GM10266 (cell line): ENCODE results near the gene SFMBT1.

Source experiments
- DNase-seq: peaks from one replicate; pipeline ENCODE4 v3.0.0; 2012; ENCODE audit errors: extremely low spot score
- TF ChIP-seq, protein P1 (sequence below): IDR thresholded peaks from 2 replicates; pipeline ENCODE4 v1.5.1; 2012; ENCODE audit warnings: mild to moderate bottlenecking, low read depth; ENCODE audit not compliant: control insufficient read depth, insufficient read depth; ENCODE audit errors: missing control alignments

The SFMBT1 gene

GRCh38 chr3:53073553-53074365 lies 27.9 kb upstream of the SFMBT1 start:
- TF ChIP-seq, protein P1, sequence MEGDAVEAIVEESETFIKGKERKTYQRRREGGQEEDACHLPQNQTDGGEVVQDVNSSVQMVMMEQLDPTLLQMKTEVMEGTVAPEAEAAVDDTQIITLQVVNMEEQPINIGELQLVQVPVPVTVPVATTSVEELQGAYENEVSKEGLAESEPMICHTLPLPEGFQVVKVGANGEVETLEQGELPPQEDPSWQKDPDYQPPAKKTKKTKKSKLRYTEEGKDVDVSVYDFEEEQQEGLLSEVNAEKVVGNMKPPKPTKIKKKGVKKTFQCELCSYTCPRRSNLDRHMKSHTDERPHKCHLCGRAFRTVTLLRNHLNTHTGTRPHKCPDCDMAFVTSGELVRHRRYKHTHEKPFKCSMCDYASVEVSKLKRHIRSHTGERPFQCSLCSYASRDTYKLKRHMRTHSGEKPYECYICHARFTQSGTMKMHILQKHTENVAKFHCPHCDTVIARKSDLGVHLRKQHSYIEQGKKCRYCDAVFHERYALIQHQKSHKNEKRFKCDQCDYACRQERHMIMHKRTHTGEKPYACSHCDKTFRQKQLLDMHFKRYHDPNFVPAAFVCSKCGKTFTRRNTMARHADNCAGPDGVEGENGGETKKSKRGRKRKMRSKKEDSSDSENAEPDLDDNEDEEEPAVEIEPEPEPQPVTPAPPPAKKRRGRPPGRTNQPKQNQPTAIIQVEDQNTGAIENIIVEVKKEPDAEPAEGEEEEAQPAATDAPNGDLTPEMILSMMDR: no peak
- no peak for DNase-seq

DNA sequence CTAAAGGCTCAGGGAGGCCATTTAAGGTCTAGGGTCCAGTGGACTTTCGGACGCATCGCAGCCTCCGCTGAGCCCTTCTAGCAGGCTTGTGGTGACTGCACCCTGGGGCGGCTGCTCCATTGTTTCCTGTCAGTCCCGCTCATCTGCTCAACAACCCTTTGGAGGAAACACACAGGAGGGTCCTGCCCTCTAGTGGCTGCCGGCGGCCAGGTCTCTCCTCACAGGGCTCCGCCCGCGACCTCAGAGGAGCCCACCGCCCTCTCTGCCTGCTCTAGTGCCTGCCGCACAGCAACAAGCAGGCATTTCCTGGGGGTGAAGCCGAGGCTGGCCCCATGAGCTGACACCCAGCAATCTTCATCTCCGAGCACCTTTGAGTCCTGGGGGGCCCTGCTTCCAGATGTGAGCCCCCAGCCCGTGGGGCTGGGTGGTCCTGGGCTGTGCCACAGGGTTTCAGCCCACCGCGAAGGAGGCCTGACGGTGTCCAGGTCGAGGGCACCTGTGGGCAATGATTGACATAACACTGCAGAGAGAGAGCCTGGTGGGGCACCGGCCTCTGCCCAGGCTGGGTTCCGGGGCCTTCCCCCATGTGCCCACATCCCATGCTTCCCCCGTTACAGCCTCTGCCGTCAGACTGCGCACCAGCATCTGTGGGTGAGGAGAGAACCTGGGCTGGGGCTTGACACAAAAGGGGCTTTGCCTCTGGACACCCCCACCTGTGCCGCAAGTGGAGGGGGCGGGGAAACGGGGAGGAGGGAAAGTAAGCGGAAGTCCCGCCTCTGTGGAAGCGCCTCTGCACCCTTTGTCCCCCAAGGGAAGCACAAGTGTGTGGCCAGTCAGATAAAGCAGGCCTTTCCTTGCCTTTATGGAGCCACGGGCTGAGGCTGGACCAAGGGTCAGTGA lies 27.0 kb upstream of the SFMBT1 start:
- TF ChIP-seq, protein P1: peak; percentile 93
- peak; percentile 81 for DNase-seq

DNA sequence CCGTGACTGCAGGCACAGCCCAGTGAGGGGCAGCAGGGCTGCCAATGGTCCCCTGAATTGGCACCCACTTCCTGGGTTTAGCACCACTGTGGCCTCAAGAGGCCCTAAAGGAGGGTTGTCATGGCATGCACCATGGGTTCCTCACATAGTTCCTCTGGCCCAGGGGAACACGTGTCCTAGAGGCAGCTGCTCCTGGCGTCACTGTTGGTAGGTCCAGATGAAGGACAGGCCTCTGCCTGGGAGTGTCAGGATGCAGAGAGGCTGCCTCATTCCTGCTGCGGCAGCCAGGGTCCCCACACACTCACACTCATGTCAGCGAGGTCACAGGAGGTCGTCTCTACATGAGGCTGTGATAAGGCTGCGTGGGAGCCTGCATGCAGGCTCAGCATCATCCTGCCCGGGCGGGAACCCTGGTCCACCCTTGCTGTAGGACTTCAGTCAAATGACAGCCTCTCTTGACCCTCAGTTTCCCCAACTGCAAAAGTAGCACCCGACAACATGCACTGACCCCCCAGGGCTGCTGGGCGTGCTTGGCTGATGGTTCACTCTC lies 26.1 kb upstream of the SFMBT1 start:
- no peak for DNase-seq
- TF ChIP-seq, protein P1: no peak

DNA sequence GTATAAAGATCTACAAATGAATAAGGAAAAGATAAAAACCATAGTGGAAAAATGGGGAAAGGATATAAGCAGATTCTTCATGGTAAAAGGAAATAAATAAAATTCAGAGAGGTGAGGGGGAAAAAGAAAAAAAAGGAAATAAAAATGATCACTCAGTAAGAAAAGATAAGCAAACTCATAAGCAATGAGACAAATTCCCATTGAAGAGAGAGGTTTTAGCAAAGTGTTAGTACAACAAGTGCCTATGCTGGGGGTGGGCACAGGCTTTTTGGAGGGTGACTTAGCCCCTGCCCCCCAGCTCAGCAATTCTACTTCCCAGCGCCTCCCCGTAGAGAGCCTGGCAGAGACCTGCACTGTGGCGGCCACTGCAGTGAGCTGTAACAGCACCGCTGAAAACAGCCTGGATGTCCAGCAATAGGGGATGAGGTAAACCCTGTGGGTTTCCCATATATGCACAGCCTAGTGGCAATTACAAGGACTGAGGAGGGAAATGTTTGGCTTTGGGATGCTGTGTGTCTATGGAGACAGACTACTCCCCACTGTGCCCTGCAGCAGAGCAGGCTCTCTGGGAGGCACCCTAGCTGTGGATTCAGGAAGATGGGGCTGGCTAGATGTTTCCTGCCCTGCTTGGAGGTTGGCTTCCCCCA lies 23.7 kb upstream of the SFMBT1 start:
- TF ChIP-seq, protein P1: no peak
- DNase-seq: no peak

- TF ChIP-seq, protein P1: no peak
- DNase-seq: no peak
Observed at GRCh38 chr3:53068176-53068575, 22.3 kb upstream of the SFMBT1 start.

GRCh38 chr3:53067567-53067966 lies 21.7 kb upstream of the SFMBT1 start:
- no peak for DNase-seq
- TF ChIP-seq, protein P1: no peak
